HG03280 (cell line): Measurements from ENCODE around the gene CDHR4.
"Not testable (repeated sequence)": the region's sequence is repeated elsewhere in the genome, so short reads cannot be mapped to it uniquely, and the experiment has no call there.

ENCODE experiments used
- ATAC-seq: cut with Tn5 transposase; IDR thresholded peaks from one replicate; pipeline ENCODE4 v1.9.1; 2021; ENCODE audit warnings: mild to moderate bottlenecking, moderate library complexity; ENCODE audit not compliant: unreplicated experiment

CDHR4 gene

GRCh38 chr3:49780975-49781365 is 18.7 kb downstream of the CDHR4 start:
- ATAC-seq = not testable (repeated sequence)

GRCh38 chr3:49780080-49780974 is 19.3 kb downstream of the CDHR4 start:
- ATAC-seq = no peak

GRCh38 chr3:49779358-49780079 is 20.2 kb downstream of the CDHR4 start:
- ATAC-seq = no peak

- ATAC-seq = not testable (repeated sequence)
These were observed 23.6 kb downstream of the CDHR4 start for GRCh38 chr3:49776101-49776500.

GRCh38 chr3:49775538-49775937 is 24.1 kb downstream of the CDHR4 start:
- ATAC-seq = no peak

- ATAC-seq = no peak
These were observed 27.0 kb downstream of the CDHR4 start for GRCh38 chr3:49772703-49773102.

GRCh38 chr3:49771340-49771938 is 28.2 kb downstream of the CDHR4 start:
- no peak for ATAC-seq

- no peak for ATAC-seq
These were observed 29.7 kb downstream of the CDHR4 start for GRCh38 chr3:49769926-49770325.

GRCh38 chr3:49769286-49769915 is 30.3 kb downstream of the CDHR4 start:
- ATAC-seq = no peak

- no peak for ATAC-seq
These were observed 35.7 kb downstream of the CDHR4 start for GRCh38 chr3:49763981-49764380.

- no peak for ATAC-seq
These were observed 38.0 kb downstream of the CDHR4 start for GRCh38 chr3:49761661-49762060.

- no peak for ATAC-seq
These were observed 40.4 kb downstream of the CDHR4 start for GRCh38 chr3:49759226-49759625.

- no peak for ATAC-seq
These were observed 42.5 kb downstream of the CDHR4 start for GRCh38 chr3:49757197-49757596.

GRCh38 chr3:49756036-49756435 is 43.6 kb downstream of the CDHR4 start:
- ATAC-seq = no peak

GRCh38 chr3:49754536-49754935 is 45.1 kb downstream of the CDHR4 start:
- no peak for ATAC-seq

- ATAC-seq = no peak
These were observed 48.2 kb downstream of the CDHR4 start for GRCh38 chr3:49751501-49751900.

- no peak for ATAC-seq
These were observed 49.6 kb downstream of the CDHR4 start for GRCh38 chr3:49750056-49750455.

GRCh38 chr3:49748874-49749273 is 50.8 kb downstream of the CDHR4 start:
- ATAC-seq = not testable (repeated sequence)

- ATAC-seq = no peak
These were observed 51.7 kb downstream of the CDHR4 start for GRCh38 chr3:49747792-49748480.

GRCh38 chr3:49745986-49746385 is 53.7 kb downstream of the CDHR4 start:
- ATAC-seq = no peak
